B cell (primary cell): ENCODE data around the gene TGM3. TPM values are rescaled to one million over a fixed set of nuclear protein-coding genes. Genes with fewer than 3 reads are reported as not detected.

Experiments used
- ATAC-seq: fragments of 200-7000 bp; cut with Tn5 transposase; one replicate; pipeline ENCODE4 v1.10.0; 2021; ENCODE audit warnings: low read depth, mild to moderate bottlenecking, moderate number of reproducible peaks, moderate library complexity
- CTCF ChIA-PET: fragments of 350-600 bp; sonication (Branson Sonifier 250); formaldehyde crosslinking; loops from one replicate; lab custom pipeline; 2021; ENCODE audit warnings: antibody characterized with exemption, inconsistent platforms; lab: Charles Lee
- POLR2A ChIA-PET: fragments of 350-600 bp; sonication (Branson Sonifier 250); formaldehyde crosslinking; loops from one replicate; lab custom pipeline; 2021; ENCODE audit warnings: antibody characterized with exemption; lab: Charles Lee
- DNase-seq: peaks from one replicate; pipeline ENCODE4 v3.0.0; 2013
- H2AFZ ChIP-seq: 2 replicates; pipeline ENCODE4 v1.6.1; 2012; ENCODE audit warnings: mild to moderate bottlenecking, low read depth, low read length; ENCODE audit not compliant: insufficient read depth, poor library complexity, severe bottlenecking
- H3K27ac ChIP-seq, 2 donors: 1 replicate in 1 of 2; 2 replicates in 1 of 2; pipeline ENCODE4 v1.5.1; 2012 to 2013; ENCODE audit warnings: low read length in 2 of 2, mild to moderate bottlenecking in 2 of 2, moderate library complexity in 1 of 2
- H3K27me3 ChIP-seq, 4 experiments: fragments of 200-600 bp in 1 of 4; sonication (generic) in 1 of 4; replicated peaks in 1 of 4; 1 replicate in 2 of 4; 2 replicates in 2 of 4; pipeline versions ENCODE4 v1.6.1 to v1.7.0; 2013 to 2016; ENCODE audit warnings: low read length in 3 of 4, mild to moderate bottlenecking in 2 of 4, mixed read lengths in 1 of 4, moderate library complexity in 1 of 4; ENCODE audit not compliant: insufficient read depth in 4 of 4, control insufficient read depth in 3 of 4; ENCODE audit errors: control extremely low read depth in 1 of 4
- H3K36me3 ChIP-seq, 2 experiments: replicated peaks in 1 of 2; 1 replicate in 1 of 2; 2 replicates in 1 of 2; pipeline versions ENCODE4 v1.6.1 to v1.7.1; 2013; ENCODE audit warnings: low read length in 1 of 2; ENCODE audit not compliant: insufficient read depth in 2 of 2, control insufficient read depth in 1 of 2; ENCODE audit errors: control extremely low read depth in 1 of 2, extremely low read depth in 1 of 2
- H3K4me1 ChIP-seq, 2 donors: fragments of 200-600 bp in 1 of 2; sonication (generic) in 1 of 2; 1 replicate in 1 of 2; 2 replicates in 1 of 2; pipeline versions ENCODE4 v1.5.1 to v1.6.1; 2013 to 2017; ENCODE audit warnings: low read length in 2 of 2; ENCODE audit not compliant: control insufficient read depth in 2 of 2, insufficient read depth in 2 of 2
- H3K4me2 ChIP-seq: replicated peaks from 2 replicates; pipeline ENCODE3; 2012; ENCODE audit warnings: mild to moderate bottlenecking, low read depth, low read length; ENCODE audit not compliant: poor library complexity, severe bottlenecking
- H3K4me3 ChIP-seq, 5 experiments: fragments of 200-600 bp in 1 of 5; sonication (generic) in 1 of 5; 1 replicate in 3 of 5; 2 replicates in 2 of 5; pipeline versions ENCODE4 v1.5.1 to v1.7.0; 2011 to 2016; ENCODE audit warnings: low read length in 4 of 5, mild to moderate bottlenecking in 4 of 5, low read depth in 2 of 5, control low read depth in 1 of 5, moderate library complexity in 1 of 5; ENCODE audit not compliant: insufficient read depth in 1 of 5; ENCODE audit errors: control extremely low read depth in 1 of 5, extremely low read depth in 1 of 5
- H3K79me2 ChIP-seq: fragments of 200-600 bp; sonication (generic); one replicate; pipeline ENCODE4 v1.6.0; 2016; ENCODE audit warnings: low read length; ENCODE audit not compliant: control insufficient read depth, insufficient read depth
- H3K9ac ChIP-seq: fragments of 200-600 bp; sonication (generic); 2 replicates; pipeline ENCODE4 v1.6.1; 2017; ENCODE audit warnings: mild to moderate bottlenecking, low read length, moderate library complexity
- H3K9me3 ChIP-seq, 3 donors: one replicate each; pipeline versions ENCODE4 v1.6.1 to v1.7.1; 2013; ENCODE audit warnings: low read length in 2 of 3; ENCODE audit not compliant: control insufficient read depth in 2 of 3, insufficient read depth in 1 of 3; ENCODE audit errors: control extremely low read depth in 1 of 3
- H4K20me1 ChIP-seq: 2 replicates; pipeline ENCODE4 v1.6.0; 2012; ENCODE audit warnings: mild to moderate bottlenecking, low read length; ENCODE audit not compliant: insufficient read depth, control insufficient read depth, poor library complexity, severe bottlenecking
- H3K27ac Mint-ChIP-seq: one replicate; pipeline ENCODE4 v1.8.0; 2021; ENCODE audit warnings: mixed read lengths
- H3K27me3 Mint-ChIP-seq: one replicate; pipeline ENCODE4 v1.8.0; 2021; ENCODE audit warnings: mixed read lengths
- H3K4me1 Mint-ChIP-seq: one replicate; pipeline ENCODE4 v1.8.0; 2021; ENCODE audit warnings: mixed read lengths
- H3K4me3 Mint-ChIP-seq: one replicate; pipeline ENCODE4 v1.8.0; 2021; ENCODE audit warnings: mixed read lengths
- H3K9me3 Mint-ChIP-seq: one replicate; pipeline ENCODE4 v1.8.0; 2022; ENCODE audit warnings: mixed read lengths; ENCODE audit not compliant: insufficient read depth
- CTCF ChIP-seq: fragments of 200-600 bp; IDR thresholded peaks from one replicate; pipeline ENCODE4 v1.8.0; 2022; ENCODE audit warnings: antibody characterized with exemption, mild to moderate bottlenecking
- EZH2 ChIP-seq: IDR thresholded peaks from 2 replicates; pipeline ENCODE4 v1.6.1; 2012; ENCODE audit warnings: borderline replicate concordance, low read depth, mild to moderate bottlenecking, moderate library complexity, low read length; ENCODE audit not compliant: insufficient read depth, poor library complexity, severe bottlenecking
- WGBS: methylation state at CpG from one replicate; pipeline ENCODE4 v1.1.5; 2013; ENCODE audit warnings: missing lambda C conversion rate; ENCODE audit not compliant: insufficient coverage; 5-methylcytosine and 5-hydroxymethylcytosine counted together
- intact Hi-C: fragments of 100-400 bp; cut with micrococcal nuclease; formaldehyde crosslinking; loops from one replicate; pipeline ENCODE4 v1.10.0; 2022
- polyA plus RNA-seq: library from polyadenylated mRNA; depleted of rRNA; stranded (reverse); fragments of >200 nt; gene quantifications from 2 replicates; pipeline ENCODE4 v1.2.3, GENCODE V29; 2012
- total RNA-seq, 2 donors: library from RNA; stranded (reverse); fragments of 120-200 nt in 1 of 2; gene quantifications; 1 replicate in 1 of 2; 2 replicates in 1 of 2; pipeline versions ENCODE4 v1.2.3 to v1.2.4, GENCODE V29; 2013 to 2022

The TGM3 gene
- total and polyA plus RNA-seq, 2 donors (not counting 1 experiment from before 2014, with no cell fraction given), result not detected

GRCh38 chr20:2246069-2246491 lies 49.7 kb upstream of the TGM3 start:
- Histone ChIP-seq H2AFZ (no peak overlapping the region), H3K4me2 (no peak overlapping the region), H3K4me1 (no peaks in the 10 kb centered on the region), H3K27me3 (peaks cover 0 to 3% (median 0%) of the 10 kb centered on the region in 4 experiments), H3K9ac (no peak overlapping the region), H3K36me3 (no peaks in the 10 kb centered on the region), H3K27ac (no peak overlapping the region), H3K4me3 (no peak overlapping the region), H3K79me2 (no peaks in the 10 kb centered on the region), H3K9me3 (no peaks in the 10 kb centered on the region), H4K20me1 (no peaks in the 10 kb centered on the region)
- H3K4me1 Mint-ChIP-seq, result no peaks in the 10 kb centered on the region
- POLR2A ChIA-PET, result no interaction called here
- 89% methylated on average over 2 of the region's 3 CpGs for WGBS
- no peak overlapping the region for H3K27ac Mint-ChIP-seq
- CTCF ChIA-PET, result interaction anchor here (1.0 kb wide), 1 partner anchor 38 kb away, joined by 5 read pairs; no protein-coding TSS in a partner anchor
- intact Hi-C loops, result no loop called here
- DNase-seq (no peak), ATAC-seq (no peak)
- TF ChIP-seq CTCF, result no peak
- no peak for TF ChIP-seq EZH2
- H3K9me3 Mint-ChIP-seq, result no peaks in the 10 kb centered on the region
- peaks cover 32% of the 10 kb centered on the region for H3K27me3 Mint-ChIP-seq
- H3K4me3 Mint-ChIP-seq, result no peak overlapping the region

- H3K4me3 Mint-ChIP-seq, result no peak overlapping the region
- CTCF ChIA-PET, result interaction anchor here (0.9 kb wide), 1 partner anchor 35 kb away, joined by 3 read pairs; no protein-coding TSS in a partner anchor
- no peak overlapping the region for H3K4me2 ChIP-seq
- 88% methylated on average over 5 of the region's 5 CpGs for WGBS
- POLR2A ChIA-PET, result no interaction called here
- H3K79me2 ChIP-seq, result no peaks in the 10 kb centered on the region
- no peaks in the 10 kb centered on the region for H3K4me1 Mint-ChIP-seq
- no peaks in the 10 kb centered on the region for H3K36me3 ChIP-seq
- H3K9ac ChIP-seq, result no peak overlapping the region
- H3K27me3 ChIP-seq, result peaks cover 0 to 3% (median 0%) of the 10 kb centered on the region in 4 experiments
- H3K4me1 ChIP-seq, result no peaks in the 10 kb centered on the region
- H3K27ac ChIP-seq, result no peak overlapping the region
- H3K4me3 ChIP-seq, result no peak overlapping the region
- no peaks in the 10 kb centered on the region for H3K9me3 ChIP-seq
- no peak overlapping the region for H2AFZ ChIP-seq
- no peaks in the 10 kb centered on the region for H4K20me1 ChIP-seq
- ATAC-seq (no peak), DNase-seq (no peak)
- intact Hi-C loops, result no loop called here
- no peak overlapping the region for H3K27ac Mint-ChIP-seq
- TF ChIP-seq CTCF, result peak; percentile 4
- TF ChIP-seq EZH2, result no peak
- peaks cover 32% of the 10 kb centered on the region for H3K27me3 Mint-ChIP-seq
- H3K9me3 Mint-ChIP-seq, result no peaks in the 10 kb centered on the region
Observed at GRCh38 chr20:2248837-2249236, 47.0 kb upstream of the TGM3 start.
